HUDEP-2 (cell line): Measurements from ENCODE around the gene TBX1.

Experiments used
- DNase-seq, 76 experiments: peaks; one replicate each; lab custom pipeline; 2025; ENCODE audit not compliant: unreplicated experiment in 76 of 76; lab: John Stamatoyannopoulos, UW

The TBX1 gene

DNA sequence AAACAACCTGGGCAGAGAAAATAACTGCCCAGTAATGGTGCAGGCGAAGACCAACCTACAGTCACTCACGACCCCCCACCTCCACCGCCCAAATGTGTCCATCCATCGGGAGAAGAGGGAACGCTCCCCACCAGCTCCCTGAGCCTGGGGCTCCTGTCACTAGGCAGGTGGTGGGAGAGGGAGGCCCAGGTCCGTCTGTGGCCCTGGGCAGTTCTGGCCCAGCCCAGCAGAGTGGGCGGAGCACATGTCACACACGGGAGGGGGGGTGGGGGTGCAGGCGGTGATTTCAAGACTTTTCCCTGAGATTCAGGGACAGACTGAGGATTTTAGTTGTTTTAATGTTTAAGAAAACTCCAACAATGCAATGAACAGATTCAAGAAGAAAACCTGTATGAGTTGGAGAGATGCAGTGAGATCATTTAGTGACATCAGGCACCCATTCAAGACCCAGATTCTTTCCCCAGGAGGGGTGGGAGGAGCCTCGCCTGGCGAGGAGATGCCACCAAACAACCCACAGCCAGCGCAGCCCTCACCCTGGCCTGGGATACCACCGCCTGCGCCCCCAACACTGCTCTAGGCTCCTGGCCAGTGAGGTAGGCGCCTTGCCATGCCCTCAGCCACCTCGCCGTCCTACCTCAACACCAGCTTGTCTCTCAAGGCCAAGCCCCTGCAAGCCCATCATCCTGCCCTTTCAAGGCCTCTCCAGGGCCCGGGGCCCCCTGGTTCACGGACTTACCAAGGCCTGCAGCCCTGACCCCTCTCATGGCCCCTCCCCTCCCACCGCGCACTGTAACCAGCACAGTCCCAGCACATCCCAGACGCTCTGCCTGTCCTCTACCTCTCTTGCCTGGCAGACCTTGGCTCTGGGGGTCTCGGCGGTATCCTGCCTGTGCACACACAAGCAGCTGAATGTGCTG is 36.8 kb downstream of the TBX1 start:
- no peak for DNase-seq

DNA sequence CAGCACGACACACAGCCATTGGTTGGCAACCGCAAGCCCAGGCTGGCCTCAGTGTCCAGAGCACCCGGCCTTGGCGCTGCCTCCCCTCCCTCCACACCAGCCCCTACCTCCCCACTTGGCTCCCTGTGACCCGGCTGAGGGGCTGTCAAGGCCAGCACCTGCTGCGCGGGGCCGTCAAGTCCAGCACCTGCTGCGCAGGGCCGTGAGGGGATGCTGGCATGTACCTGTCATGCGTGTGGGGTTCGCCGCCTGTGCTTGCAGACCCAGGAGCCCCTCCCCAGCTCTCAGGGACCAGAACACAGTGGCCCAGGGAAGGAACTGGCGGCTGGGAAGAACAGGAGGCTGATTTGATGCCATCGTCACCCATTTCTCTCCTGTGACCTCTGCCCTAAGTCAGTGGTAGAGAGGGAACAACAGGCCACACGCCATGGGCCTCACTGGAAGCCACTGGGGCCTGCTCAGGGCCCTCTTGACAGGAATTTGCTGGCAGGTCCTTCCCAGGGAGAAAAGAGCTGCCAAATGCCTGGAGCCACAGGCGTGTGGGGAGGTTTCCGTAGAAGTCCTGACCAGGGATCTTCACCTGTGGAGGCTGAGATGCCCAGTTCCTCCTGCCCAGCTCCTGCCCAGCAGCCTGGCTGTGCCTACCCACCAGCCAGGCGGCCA is 37.6 kb downstream of the TBX1 start:
- no peak for DNase-seq

DNA sequence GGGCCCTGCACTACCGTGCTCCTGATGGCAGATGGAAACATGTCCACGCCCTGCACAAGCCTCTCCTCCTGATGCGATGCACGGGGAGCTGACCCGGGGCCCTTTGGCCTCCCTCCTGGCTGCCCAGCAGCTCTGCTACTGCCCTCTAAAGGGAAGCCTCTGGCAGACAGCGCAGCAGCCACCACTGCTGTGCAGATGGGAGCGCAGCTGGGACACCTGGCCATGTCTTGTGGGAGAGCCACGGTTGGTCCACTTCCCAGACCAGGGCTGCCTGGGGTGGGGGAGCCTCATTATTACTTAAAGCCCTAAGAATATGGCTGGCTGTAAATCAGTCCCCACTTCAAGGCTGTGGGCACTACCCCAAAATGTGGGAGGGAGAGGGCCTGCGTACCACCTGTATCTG is 38.3 kb downstream of the TBX1 start:
- no peak for DNase-seq

DNA sequence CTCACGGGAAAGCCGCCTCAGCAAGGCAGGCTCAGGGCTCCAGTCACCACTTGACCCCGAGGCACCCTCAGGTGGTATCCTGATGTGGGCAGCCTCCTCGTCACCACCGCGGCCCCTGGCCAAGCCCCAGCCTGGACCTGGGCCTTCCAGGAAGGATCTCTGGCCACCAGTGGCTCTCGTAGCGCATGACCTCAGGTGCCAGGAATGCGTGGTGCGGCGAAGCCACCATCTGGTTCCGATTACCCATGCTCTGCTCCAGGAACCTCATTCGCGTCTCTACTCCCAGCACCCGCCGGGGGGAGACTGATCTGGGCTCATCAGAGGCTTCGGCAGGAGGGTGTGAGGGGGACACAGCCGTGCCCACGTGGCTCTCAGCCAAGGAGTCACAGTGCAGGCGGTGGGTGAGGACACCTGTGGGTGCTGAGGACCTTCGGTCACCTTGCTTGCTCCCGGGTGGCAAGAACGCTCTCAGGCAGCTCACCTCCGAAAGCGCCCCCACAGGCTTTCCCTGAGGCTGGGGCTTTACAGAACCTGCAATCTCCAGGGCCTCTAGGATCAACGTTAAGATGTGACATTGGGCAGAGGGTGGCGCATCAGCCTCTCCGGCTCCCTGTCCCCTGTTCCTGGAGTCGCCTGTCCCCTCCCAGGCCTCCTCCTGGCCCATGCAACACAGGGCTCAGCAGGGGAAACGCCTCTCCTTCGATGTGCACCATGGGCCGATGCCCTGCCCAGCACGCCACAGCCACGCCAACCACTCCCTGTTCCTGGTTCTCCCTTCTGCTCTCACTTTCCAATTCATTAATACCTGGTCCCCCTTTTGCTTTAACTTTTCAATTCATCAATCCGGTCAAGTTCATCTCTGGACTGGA is 39.0 kb downstream of the TBX1 start:
- DNase-seq = no peak

DNA sequence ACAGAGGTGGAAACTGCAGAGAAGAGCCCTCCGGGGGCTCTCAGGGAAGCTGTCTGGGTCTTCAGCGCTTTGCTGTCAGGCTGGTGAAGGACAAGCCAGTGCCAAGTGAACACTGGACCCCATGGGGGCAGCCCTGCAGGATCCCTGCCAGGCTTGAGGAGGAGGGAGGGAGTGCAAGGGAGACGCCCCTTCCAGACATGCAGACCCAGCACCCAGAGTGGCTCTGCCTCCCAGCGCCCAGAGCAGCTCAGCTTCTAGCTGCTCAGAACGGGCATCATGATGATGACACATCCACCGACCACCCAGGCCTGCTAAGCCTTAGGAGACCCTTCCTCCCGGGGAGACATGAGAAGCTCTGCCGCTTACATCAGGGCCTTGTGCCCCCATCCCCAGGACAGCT is 39.7 kb downstream of the TBX1 start:
- no peak for DNase-seq

DNA sequence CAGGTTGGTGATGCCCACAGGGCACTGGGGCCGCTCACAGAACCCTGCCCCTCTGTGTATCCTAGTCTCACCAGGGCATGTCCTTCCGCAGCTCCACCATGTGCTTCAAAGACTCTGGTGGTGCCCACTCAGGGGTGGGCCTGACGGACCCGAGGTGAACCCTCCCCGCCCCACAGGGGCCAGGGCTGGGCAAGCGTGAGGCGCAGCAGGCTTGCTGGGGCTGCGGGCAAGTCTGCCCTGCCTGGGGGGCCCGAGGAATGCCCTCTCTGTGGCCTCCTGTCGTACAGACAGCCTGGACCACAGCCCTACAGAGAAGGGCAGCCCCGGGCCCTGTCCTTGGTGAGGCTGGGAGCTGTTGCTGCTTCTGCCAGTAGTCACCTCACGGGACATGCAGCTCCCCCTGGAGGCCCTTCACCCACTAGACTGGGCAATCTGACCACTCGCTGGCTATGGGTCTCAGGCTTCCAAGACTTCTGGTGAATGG is 40.2 kb downstream of the TBX1 start:
- peak in 16 of 76 experiments; percentile 2 to 46 (median 12) for DNase-seq

DNA sequence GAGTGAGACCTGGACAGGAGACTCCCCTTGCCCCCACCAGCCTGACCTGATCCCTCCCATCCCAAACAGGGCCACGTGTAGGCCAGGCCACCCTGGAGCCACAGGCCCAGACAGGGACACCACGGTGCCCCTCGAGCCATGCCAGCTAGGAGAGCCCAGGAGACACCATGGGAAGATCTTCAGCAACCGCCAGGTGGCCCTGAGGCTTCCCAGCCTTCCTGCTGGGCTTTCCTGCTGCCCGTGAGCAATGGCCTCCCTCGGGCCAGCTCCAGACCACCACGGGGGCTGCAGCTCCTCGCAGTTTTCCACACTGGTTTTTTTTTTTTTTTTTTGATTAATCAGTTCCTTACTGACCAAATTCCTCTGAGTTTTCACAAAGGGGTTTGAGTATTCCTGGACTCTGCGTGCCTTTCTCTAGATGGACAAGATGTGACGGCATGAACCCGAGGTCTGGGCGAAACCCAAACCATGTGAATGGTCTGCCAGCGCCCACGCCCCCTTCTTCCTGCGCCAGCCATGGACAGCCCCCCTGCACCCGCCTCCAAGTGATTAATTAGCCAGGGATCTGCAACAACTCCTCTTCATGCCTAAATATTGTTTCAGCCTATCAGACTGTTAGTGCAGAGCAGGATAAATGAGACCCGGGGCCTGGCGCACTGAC is 40.9 kb downstream of the TBX1 start:
- no peak for DNase-seq

DNA sequence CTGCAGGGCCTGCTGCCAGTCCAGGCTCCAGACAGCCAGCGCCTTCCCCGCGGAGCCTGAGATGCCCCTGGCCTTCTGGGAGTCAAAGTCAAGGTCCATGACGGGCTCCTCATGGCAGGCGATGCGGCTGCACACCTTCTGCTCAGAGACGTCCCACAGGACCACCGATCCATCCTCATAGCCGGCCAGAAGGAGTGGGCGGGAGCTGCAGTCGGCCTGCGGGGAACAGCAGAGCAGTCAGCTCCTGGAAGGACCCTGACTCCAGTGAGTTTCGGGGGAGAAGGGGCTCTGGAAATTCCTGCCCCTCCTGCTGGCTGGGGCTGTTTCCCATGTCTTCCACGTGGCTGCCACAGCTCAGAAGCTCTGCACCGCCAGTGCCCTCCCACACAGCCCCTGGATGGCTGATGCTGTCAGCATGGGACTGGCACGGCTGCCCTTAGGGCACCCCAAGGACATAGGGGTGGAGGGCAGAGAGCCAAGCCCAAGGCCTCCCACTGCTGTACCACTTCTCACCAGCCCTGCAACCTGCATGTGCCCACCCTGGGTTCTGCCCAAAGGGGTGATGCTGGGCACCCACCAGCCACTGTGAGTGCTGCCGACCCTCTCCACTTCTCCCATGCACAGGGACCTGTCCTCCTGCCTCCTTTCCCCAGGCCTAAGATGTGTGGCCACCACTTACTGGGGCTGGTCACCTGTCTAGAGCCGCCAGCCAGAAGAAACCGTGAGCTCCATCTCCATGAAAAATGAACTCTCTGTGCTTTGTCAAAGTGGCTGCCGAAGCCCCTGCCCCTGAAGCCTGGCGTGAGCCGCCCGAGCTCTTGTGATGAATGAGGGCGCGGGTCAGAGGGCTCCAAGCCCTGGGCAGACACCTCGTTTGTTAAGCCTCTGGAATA is 41.7 kb downstream of the TBX1 start:
- no peak for DNase-seq

DNA sequence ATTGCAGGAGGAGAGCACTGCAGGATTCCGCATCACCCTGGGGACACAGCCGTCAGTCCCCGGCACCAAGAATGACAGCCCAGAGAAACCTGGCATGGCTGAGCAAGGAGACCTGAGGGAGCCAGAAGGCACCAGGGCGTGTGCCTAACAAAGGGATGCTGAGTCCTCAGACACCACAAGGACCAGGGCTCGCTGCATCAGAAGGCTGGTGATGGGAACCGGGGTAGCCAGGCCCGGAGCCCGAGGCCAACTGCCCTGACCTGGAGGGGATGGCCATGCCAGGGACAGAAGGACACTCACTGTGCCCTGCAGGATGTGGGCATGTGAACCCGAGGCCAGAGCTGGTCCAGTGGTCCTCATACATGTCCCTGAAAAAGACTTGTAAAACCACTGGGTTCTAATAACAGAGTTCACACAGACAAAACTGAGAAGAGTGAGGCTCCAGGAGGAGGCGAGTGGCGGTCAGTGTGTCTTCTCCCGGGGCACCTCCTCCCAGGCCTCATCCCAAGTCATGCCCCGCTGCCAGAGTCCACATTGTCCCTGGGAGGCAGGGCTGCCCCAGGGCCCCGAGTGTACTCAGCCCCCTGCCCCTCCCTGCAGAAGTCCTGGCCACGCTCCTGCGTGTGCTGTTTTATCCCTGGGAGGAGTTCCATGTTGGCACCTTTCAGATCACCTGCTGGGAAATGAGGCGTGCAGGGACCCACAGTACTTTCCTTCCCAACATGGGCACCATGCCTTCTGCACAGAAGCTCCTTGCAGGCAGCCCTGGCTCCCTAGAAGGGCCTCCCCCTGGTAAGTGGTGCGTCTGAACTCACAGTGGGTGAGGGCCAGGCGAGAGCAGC is 42.5 kb downstream of the TBX1 start:
- DNase-seq = no peak

DNA sequence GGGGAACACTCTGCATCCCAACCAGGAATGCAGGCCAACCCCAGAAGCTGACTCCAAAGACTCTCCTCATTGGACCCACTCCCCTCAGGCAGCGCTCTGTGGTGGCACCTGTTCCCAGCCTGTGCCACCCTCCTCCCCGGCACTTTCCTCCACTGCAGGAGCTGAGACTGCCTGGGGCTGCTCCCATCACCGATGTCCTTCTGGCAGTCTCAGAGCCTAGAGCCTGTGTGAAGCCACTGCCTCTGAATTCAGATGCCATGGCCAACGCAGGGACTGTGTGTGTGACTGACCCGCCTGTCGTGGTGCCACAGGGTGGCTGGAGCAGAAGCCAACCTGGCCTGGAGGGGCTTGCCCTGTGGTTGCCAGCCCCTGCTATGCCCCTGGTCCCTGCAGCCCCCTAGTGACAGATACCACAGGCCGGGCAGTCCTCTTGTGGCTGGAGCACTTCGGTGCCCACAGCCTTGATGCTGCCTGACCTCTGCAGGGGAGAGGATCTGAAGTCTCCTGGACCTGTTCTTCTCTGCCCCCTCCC is 43.2 kb downstream of the TBX1 start:
- DNase-seq = no peak

DNA sequence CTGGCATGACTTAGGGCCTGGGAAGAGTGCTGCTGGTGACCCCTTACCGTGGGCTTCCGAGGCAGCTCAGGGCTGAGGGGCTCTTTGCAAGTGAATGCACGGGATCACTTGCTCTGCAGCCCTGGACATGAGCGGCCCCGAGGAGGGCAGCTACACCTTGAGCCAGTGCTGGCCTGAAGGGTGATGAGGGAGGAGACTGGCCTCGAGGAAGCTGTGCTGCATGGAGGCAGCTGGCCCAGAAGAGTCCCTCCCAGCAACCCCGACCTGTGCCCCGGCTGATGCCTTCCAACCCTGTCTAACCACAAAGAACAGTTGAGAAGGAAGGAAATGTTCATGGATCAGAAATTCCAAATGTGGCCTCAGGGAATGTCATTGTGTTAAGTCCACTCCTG is 45.2 kb downstream of the TBX1 start:
- no peak for DNase-seq

DNA sequence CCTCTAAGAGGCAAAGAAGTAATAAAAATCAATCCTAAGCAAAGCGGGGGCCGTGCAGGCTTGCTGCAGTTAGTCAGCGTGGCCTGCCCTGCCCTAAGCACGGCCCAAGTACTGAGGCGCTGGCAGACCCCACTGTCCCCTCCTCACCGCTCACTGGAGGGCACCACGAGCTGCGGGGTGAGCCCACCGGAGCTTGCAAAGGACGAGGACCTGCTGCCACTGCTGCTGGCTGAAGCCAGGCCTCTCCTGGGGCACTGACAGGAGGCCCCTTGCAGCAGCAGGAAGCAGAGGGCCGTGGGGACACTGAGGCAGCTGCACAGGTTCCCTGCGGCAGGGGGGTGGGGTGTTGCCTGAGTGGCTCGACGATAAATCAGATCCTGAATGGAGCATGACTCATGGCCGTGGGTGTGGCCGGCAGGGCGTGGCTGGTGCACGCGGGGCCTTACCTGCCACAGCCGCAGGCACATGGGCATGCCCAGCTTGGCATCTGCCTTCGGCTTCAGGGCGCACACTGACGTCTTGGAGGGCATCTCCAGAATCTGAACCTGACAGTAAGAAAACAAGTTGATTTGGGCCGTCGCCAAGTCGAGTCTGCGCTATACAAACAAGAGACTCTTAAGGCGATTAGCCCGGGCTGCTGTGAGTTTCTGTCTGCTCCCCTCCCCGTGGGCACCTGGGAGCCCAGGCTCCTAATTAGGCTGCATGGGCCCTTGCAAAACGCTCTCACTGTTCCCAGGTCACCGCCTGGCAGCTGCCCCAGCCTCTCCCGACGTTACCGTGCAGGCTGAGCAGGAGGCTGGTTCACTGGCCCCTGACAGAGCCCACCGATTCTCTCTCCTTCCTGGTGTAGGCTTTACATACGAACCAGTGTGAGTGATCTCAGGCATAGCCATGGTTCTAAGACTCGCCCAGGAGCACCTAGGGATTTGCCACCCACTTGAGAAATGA is 45.9 kb downstream of the TBX1 start:
- DNase-seq = peak in 20 of 76 experiments; percentile 7 to 50 (median 18)

DNA sequence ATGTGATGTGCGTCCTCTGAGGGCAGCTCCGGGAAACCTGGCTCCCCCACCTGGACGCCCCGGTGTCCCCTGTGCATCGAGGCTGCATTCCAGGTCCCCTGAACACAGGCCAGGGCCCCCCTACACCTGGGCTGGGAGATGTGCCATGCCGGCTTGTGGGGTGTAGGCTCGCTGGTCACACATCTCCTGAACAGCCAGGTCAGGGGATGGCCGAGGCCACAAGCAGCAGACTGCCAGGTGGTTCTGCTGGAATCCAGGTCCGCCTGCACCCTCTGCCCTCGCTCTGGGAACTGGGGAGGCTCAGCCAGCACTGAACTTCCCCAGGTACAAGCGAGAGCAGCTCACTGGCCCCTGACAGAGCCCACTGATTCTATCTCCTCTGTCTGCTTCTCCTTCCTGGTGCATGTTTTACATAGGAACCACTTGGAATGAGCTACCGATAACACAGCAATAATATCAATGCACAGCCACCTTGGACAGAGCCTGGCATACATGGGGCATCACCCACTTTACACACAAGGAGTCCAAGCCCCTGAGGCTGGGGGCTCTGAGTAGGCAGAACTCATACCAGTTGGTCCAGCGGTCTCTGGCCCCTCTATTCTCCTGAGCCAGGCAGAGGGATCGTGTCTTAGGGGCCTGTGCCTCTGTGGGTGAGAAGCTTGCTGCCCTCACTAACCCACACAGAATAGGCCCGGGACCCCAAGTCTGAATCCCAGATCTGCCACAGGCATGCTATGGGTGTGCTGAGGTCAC is 46.8 kb downstream of the TBX1 start:
- DNase-seq = no peak

DNA sequence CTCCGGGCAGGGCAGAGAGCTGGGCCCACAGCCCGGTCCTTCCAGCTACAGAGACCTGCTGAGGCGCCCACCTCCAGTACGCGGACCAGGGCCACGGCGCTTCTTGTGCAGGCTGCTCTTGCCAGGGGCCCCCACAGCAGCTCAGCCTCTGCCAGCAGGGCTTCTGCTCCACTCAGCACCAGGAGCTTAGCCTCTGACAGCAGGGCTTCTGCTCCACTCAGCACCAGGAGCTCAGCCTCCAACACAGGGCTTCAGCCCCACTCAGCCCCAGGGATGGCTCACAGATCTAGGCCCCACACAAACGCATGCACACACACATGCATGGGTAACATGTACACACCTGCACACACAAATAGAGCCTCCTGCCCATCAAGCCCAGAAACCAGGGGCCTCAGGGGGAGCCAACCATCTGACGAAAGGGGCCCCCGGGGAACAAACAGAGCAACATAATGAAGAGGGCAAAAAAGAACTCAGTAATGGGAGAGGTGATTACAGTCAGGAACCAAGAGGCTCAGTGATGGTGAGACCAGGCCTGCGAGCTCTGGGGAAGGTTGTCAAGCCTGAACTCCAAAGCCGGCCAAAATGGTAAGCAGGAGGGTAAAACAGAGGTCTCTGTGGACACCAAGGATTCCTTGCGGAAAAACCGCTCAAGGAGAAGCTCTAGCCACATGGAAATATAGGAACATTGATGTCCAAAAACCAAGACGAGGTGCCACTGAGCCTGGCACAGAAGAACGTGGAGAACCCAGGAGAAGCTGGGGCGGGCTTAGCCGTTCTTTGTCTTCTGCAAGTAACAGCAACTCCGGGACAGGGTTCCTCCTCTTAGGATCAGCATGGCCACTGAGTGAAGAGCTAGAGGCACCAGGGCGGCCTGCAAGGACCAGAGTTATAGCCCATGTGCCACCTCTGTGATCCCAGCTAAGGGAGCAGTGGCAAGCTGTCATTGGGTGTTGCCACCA is 47.6 kb downstream of the TBX1 start:
- no peak for DNase-seq

DNA sequence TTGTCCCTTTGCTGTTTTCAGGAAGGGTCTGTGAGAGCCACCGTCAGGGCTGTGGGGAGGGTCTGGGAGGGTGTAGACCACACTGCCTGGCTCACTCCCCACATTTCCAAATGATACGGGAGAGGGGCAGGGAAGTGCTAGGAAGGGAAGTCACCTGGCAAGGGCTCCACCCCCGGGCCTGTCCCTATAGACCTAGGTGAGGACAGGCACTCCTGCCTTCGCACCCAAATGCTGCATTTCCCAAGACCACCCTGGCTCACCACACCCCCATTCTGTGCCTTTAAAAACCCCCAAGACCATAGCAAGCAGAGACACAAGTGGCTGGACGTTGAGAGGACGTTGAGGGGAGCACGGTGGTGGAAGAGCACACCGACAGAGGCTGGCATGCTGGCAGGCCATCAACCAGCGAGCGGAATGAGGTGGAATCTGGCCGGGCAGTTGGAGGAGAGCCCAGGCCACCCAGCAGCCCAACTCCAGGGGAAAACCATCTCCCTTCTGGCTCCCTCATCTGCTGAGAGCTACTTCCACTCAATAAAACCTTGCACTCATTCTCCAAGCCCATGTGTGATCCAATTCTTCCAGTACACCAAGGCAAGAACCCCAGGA is 48.4 kb downstream of the TBX1 start:
- no peak for DNase-seq
